DMS153 (cell line): ENCODE results near the gene CTSZ.
"Not testable (repeated sequence)": the region's sequence is repeated elsewhere in the genome, so short reads cannot be mapped to it uniquely, and the experiment has no call there.

Source experiments
- DNase-seq: peaks from one replicate; lab custom pipeline; 2025; lab: John Stamatoyannopoulos, UW

Gene CTSZ

GRCh38 chr20:59013031-59013951 lies 6.2 kb upstream of the CTSZ start:
- no peak for DNase-seq

GRCh38 chr20:59011874-59012157 lies 4.8 kb upstream of the CTSZ start:
- DNase-seq: not testable (repeated sequence)

GRCh38 chr20:59010995-59011873 lies 4.2 kb upstream of the CTSZ start:
- peak; percentile 13 for DNase-seq

GRCh38 chr20:59010321-59010994 lies 3.4 kb upstream of the CTSZ start:
- peak; percentile 74 for DNase-seq

GRCh38 chr20:59008715-59009336 lies 1.8 kb upstream of the CTSZ start:
- no peak for DNase-seq

GRCh38 chr20:59007665-59008511 lies 834 bp upstream of the CTSZ start:
- no peak for DNase-seq

- no peak for DNase-seq
Observed at GRCh38 chr20:59006167-59006863, 739 bp downstream of the CTSZ start.

GRCh38 chr20:59005523-59006166 lies 1.4 kb downstream of the CTSZ start:
- no peak for DNase-seq

GRCh38 chr20:59004763-59005522 lies 2.1 kb downstream of the CTSZ start:
- DNase-seq: no peak

- no peak for DNase-seq
Observed at GRCh38 chr20:59004493-59004762, 2.6 kb downstream of the CTSZ start.

- no peak for DNase-seq
Observed at GRCh38 chr20:59003836-59004492, 3.1 kb downstream of the CTSZ start.

- no peak for DNase-seq
Observed at GRCh38 chr20:59002874-59003399, 4.1 kb downstream of the CTSZ start.

- no peak for DNase-seq
Observed at GRCh38 chr20:59002388-59002787, 4.7 kb downstream of the CTSZ start.

- no peak for DNase-seq
Observed at GRCh38 chr20:59001449-59002171, 5.4 kb downstream of the CTSZ start.

GRCh38 chr20:59001068-59001448 lies 6.0 kb downstream of the CTSZ start:
- no peak for DNase-seq

- DNase-seq: no peak
Observed at GRCh38 chr20:59000326-59000725, 6.7 kb downstream of the CTSZ start.

- no peak for DNase-seq
Observed at GRCh38 chr20:58998656-58999055, 8.4 kb downstream of the CTSZ start.

- no peak for DNase-seq
Observed at GRCh38 chr20:58997141-58997770, 9.8 kb downstream of the CTSZ start.
